BE2C (cell line): ENCODE measurements around the gene MTR.

ENCODE experiments used
- DNase-seq: peaks from one replicate; pipeline ENCODE4 v3.0.0-alpha.2; 2020
- H3K27me3 ChIP-seq: fragments of 250-450 bp; sonication (Bioruptor Pico); 2 replicates; pipeline ENCODE4 v1.5.1; 2020; ENCODE audit warnings: mild to moderate bottlenecking
- H3K36me3 ChIP-seq: fragments of 250-450 bp; sonication (Bioruptor Pico); 2 replicates; pipeline ENCODE4 v1.5.1; 2020; ENCODE audit warnings: mild to moderate bottlenecking
- H3K4me1 ChIP-seq: fragments of 250-450 bp; sonication (Bioruptor Pico); 2 replicates; pipeline ENCODE4 v1.5.1; 2020
- H3K4me3 ChIP-seq: 2 replicates; pipeline ENCODE4 v1.5.1; 2011; ENCODE audit warnings: low read depth, low read length
- H3K9me3 ChIP-seq: fragments of 250-450 bp; sonication (Bioruptor Pico); 2 replicates; pipeline ENCODE4 v1.5.1; 2020
- CTCF ChIP-seq: IDR thresholded peaks from 2 replicates; pipeline ENCODE4 v1.5.1; 2012; ENCODE audit warnings: mild to moderate bottlenecking, low read depth, low read length

MTR gene

GRCh38 chr1:236830116-236830515 lies 35.0 kb downstream of the MTR start:
- TF ChIP-seq CTCF, result no peak
- DNase-seq, result no peak
- Histone ChIP-seq H3K27me3 (no peaks in the 10 kb centered on the region), H3K4me1 (no peaks in the 10 kb centered on the region), H3K9me3 (no peaks in the 10 kb centered on the region), H3K36me3 (peaks cover 78% of the 10 kb centered on the region), H3K4me3 (no peak overlapping the region)

- no peak for TF ChIP-seq CTCF
- no peak for DNase-seq
- Histone ChIP-seq H3K27me3 (no peaks in the 10 kb centered on the region), H3K36me3 (peaks cover 78% of the 10 kb centered on the region), H3K9me3 (no peaks in the 10 kb centered on the region), H3K4me1 (peaks cover 3% of the 10 kb centered on the region; the same call in 1 of the 2 replicates), H3K4me3 (no peak overlapping the region)
Observed at GRCh38 chr1:236830560-236830959, 35.5 kb downstream of the MTR start.

- H3K9me3 ChIP-seq, result no peaks in the 10 kb centered on the region
- H3K36me3 ChIP-seq, result peaks cover 77% of the 10 kb centered on the region
- DNase-seq, result no peak
- H3K4me3 ChIP-seq, result no peak overlapping the region
- TF ChIP-seq CTCF, result no peak
- peaks cover 6% of the 10 kb centered on the region; the same call in 1 of the 2 replicates for H3K4me1 ChIP-seq
- H3K27me3 ChIP-seq, result no peaks in the 10 kb centered on the region
Observed at GRCh38 chr1:236833575-236833974, 38.5 kb downstream of the MTR start.

GRCh38 chr1:236834876-236835275 lies 39.8 kb downstream of the MTR start:
- Histone ChIP-seq H3K4me1 (peaks cover 6% of the 10 kb centered on the region; the same call in 1 of the 2 replicates), H3K4me3 (no peak overlapping the region), H3K27me3 (no peaks in the 10 kb centered on the region), H3K9me3 (no peaks in the 10 kb centered on the region), H3K36me3 (peaks cover 78% of the 10 kb centered on the region)
- TF ChIP-seq CTCF, result no peak
- DNase-seq, result no peak

- Histone ChIP-seq H3K4me1 (peaks cover 6% of the 10 kb centered on the region; the same call in 1 of the 2 replicates), H3K36me3 (peaks cover 78% of the 10 kb centered on the region), H3K27me3 (no peaks in the 10 kb centered on the region), H3K9me3 (no peaks in the 10 kb centered on the region), H3K4me3 (no peak overlapping the region)
- TF ChIP-seq CTCF, result no peak
- no peak for DNase-seq
Observed at GRCh38 chr1:236835491-236835890, 40.4 kb downstream of the MTR start.

- Histone ChIP-seq H3K4me1 (peaks cover 6% of the 10 kb centered on the region; the same call in 1 of the 2 replicates), H3K27me3 (no peaks in the 10 kb centered on the region), H3K9me3 (no peaks in the 10 kb centered on the region), H3K4me3 (no peak overlapping the region), H3K36me3 (peaks cover 77% of the 10 kb centered on the region)
- TF ChIP-seq CTCF, result no peak
- DNase-seq, result no peak
Observed at GRCh38 chr1:236836157-236836556, 41.1 kb downstream of the MTR start.
